ENCODE measurements around the gene NDST1. TPM values are rescaled to one million over a fixed set of nuclear protein-coding genes. Genes with fewer than 3 reads are reported as not detected.
A peak's percentile ranks its signal among the peaks of the same experiment; 100 is the strongest.

The NDST1 gene
- total RNA-seq, 2 experiments from 2014 or later, result 5.1 to 5.5 TPM

DNA sequence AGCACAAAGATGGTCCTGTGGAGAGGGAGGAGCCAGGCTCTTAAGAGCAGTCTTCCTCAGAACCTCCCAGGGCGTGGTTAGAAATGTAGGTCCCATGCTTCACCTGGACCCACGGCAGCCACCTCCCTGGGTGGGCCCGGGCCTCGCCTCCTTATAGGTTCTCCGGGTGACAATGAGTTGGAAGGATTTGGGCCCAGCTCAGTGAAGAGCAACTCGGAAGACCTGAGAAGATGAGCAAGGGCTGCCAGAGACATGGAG is 26.3 kb upstream of the NDST1 start:
- intact Hi-C loops (cut with DNase I, micrococcal nuclease), result no loop called here
- Mint-ChIP-seq H3K27ac (no peak overlapping the region), H3K4me3 (no peak overlapping the region), H3K27me3 (peaks cover 8% of the 10 kb centered on the region), H3K4me1 (no peaks in the 10 kb centered on the region), H3K9me3 (ENCODE audit: low read depth) (no peaks in the 10 kb centered on the region), H3K36me3 (ENCODE audit: low read depth) (no peaks in the 10 kb centered on the region)
- no peak for ATAC-seq
- DNase-seq, result no peak
- POLR2A ChIA-PET, result interaction anchor here (1.3 kb wide), 1 partner anchor 64 kb away, joined by 4 read pairs; no protein-coding TSS in a partner anchor
- CTCF ChIA-PET, result interaction anchor here (0.8 kb wide), 1 partner anchor 22 kb away, joined by 3 read pairs; no protein-coding TSS in a partner anchor

DNA sequence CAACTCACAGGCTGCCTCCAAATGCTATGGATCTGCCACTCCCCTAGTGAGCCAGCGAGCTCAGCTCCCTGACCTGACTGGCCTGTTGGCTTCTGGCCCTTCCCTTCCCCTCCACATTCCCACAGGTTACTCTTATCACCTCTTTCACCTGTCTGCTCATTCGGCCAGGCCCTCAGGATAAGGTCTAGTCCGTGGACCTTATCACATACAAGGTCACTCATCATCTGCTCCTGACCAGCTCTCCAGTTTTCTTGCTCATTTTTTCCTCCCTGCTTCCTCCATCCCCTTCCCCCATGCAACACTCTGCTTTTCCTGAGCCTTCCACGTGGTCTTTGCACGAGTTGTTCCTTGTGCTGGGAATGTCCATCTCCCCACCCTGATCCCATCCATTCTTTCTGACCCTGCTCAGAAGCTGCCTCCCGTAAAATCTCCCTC is 25.9 kb upstream of the NDST1 start:
- DNase-seq, result no peak
- H3K9me3 Mint-ChIP-seq (ENCODE audit: low read depth), result no peaks in the 10 kb centered on the region
- ATAC-seq, result no peak
- H3K4me3 Mint-ChIP-seq, result no peak overlapping the region
- no peaks in the 10 kb centered on the region for H3K36me3 Mint-ChIP-seq (ENCODE audit: low read depth)
- H3K4me1 Mint-ChIP-seq, result peaks cover under 1% of the 10 kb centered on the region
- intact Hi-C loops (cut with DNase I, micrococcal nuclease), result no loop called here
- ChIA-PET CTCF (interaction anchor here (0.8 kb wide), 1 partner anchor 23 kb away, joined by 3 read pairs; no protein-coding TSS in a partner anchor), POLR2A (interaction anchor here (1.3 kb wide), 1 partner anchor 63 kb away, joined by 4 read pairs; no protein-coding TSS in a partner anchor)
- H3K27ac Mint-ChIP-seq, result no peak overlapping the region
- peaks cover 5% of the 10 kb centered on the region for H3K27me3 Mint-ChIP-seq

GRCh38 chr5:150484964-150485692 is 22.8 kb upstream of the NDST1 start:
- ChIA-PET CTCF (interaction anchor here (0.7 to 0.8 kb wide), 2 partner anchors 17 to 470 kb away, joined by 3 to 4 read pairs; no protein-coding TSS in a partner anchor), POLR2A (interaction anchor here (0.6 kb wide), 1 partner anchor 35 kb away, joined by 3 read pairs; no protein-coding TSS in a partner anchor)
- no peaks in the 10 kb centered on the region for H3K9me3 Mint-ChIP-seq (ENCODE audit: low read depth)
- intact Hi-C loops (cut with DNase I, micrococcal nuclease), result no loop called here
- no peaks in the 10 kb centered on the region for H3K36me3 Mint-ChIP-seq (ENCODE audit: low read depth)
- H3K4me1 Mint-ChIP-seq, result peaks cover 8% of the 10 kb centered on the region
- peak overlapping the region; percentile 3 for H3K27ac Mint-ChIP-seq
- peaks cover 8% of the 10 kb centered on the region for H3K27me3 Mint-ChIP-seq
- DNase-seq (no peak), ATAC-seq (no peak)
- H3K4me3 Mint-ChIP-seq, result peak overlapping the region; percentile 65

GRCh38 chr5:150485693-150486401 is 22.1 kb upstream of the NDST1 start:
- Mint-ChIP-seq H3K4me1 (peaks cover 8% of the 10 kb centered on the region), H3K4me3 (peak overlapping the region; percentile 65), H3K36me3 (ENCODE audit: low read depth) (no peaks in the 10 kb centered on the region), H3K27ac (no peak overlapping the region), H3K9me3 (ENCODE audit: low read depth) (no peaks in the 10 kb centered on the region), H3K27me3 (peaks cover 8% of the 10 kb centered on the region)
- ATAC-seq (peak; percentile 67), DNase-seq (peak; percentile 53)
- ChIA-PET POLR2A (interaction anchor here (0.6 kb wide), 1 partner anchor 36 kb away, joined by 3 read pairs; no protein-coding TSS in a partner anchor), CTCF (no interaction called here)
- intact Hi-C loops (cut with DNase I, micrococcal nuclease), result no loop called here

DNA sequence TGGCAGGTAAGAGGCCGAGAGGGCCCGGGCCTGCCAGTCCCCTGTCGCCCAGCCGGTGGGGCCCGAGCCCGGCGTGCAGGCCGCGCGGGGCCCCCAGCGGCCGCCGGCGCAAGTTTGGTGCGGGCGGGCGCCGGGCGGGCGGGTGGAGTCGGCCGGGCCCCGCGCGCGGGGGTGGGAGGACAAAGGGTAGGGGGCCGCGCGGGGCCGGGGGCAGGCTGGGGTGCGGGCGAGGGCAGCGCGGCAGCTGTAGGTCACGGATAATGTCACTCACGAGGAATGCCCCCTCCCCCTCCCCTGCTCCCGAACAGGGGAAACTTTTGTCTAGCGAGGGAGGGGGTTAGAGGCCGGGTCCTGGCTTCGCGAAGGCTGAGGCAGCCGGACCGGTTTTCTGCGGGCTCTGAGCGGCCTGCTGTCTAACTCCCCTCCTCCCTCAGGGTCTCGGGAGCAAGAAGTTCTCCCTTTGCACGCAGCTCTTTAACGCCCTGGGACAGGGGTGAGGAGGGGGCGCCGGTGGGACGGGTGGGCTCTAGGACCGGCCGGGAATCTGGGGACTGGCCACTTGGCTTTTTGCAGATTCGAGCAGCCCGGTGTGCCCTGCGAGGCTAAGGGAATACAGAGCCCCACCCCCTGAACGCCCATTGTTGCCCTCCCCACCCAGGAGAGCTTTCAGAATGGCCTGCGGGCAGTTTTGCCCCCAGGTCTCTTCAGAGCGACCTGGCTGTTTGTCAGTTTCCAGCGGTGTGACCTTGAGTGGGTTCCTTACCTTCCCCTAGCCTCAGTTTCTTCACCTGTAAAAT is 21.3 kb upstream of the NDST1 start:
- Mint-ChIP-seq H3K36me3 (ENCODE audit: low read depth) (no peaks in the 10 kb centered on the region), H3K9me3 (ENCODE audit: low read depth) (no peaks in the 10 kb centered on the region), H3K4me3 (peak overlapping the region; percentile 65), H3K27ac (peak overlapping the region; percentile 28), H3K4me1 (peaks cover 8% of the 10 kb centered on the region), H3K27me3 (peaks cover 8% of the 10 kb centered on the region)
- POLR2A ChIA-PET, result no interaction called here
- CTCF ChIA-PET, result interaction anchor here (0.6 kb wide), 1 partner anchor 31 kb away, joined by 4 read pairs; no protein-coding TSS in a partner anchor
- DNase-seq, result peak; percentile 57
- intact Hi-C loops (cut with DNase I, micrococcal nuclease), result no loop called here
- peak; percentile 43 for ATAC-seq

DNA sequence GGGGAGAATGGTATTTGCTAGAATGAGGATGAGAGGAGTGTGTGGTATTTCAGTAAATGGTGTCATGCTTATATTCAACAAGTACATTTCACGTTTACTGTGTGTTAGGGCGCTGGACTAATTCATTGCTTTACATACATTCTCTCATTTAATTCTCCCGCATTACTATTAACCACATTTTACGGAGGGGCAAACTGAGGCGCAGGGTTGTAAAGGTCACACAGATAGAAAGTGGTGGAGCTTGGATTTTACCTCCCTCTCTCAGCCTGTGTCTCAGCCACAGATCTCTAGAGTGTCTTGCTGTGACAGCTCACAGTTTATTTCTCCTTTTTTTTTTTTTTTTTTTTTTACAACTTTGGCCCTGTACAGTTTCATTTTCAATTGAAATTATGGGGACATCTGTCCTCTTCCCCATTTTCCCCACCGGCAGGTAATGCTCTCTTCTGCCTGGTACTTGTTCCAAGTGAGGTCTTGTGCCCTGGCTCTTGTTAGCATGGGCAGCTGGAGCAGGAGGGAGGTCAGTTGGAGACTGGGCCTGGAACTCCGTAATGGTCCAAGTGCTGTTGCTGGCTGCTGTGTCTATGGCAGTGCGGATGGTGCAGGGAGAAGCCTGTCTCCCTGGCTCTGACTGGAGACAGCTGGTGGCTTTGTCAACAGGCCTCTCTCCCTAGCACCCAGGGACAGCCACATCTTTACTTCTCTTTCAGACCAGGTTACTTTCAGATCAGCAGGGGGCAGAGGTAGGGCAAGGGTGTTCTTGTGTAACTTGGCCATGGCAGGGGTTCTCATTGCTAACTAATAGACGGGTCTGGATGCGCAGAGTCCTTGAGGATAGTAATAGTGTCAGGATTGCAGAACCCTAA is 20.5 kb upstream of the NDST1 start:
- ChIA-PET CTCF (interaction anchor here (0.6 kb wide), 1 partner anchor 367 kb away, joined by 3 read pairs; no protein-coding TSS in a partner anchor), POLR2A (no interaction called here)
- peaks cover 8% of the 10 kb centered on the region for H3K4me1 Mint-ChIP-seq
- no peaks in the 10 kb centered on the region for H3K36me3 Mint-ChIP-seq (ENCODE audit: low read depth)
- intact Hi-C loops (cut with DNase I, micrococcal nuclease), result no loop called here
- peak overlapping the region; percentile 65 for H3K4me3 Mint-ChIP-seq
- no peaks in the 10 kb centered on the region for H3K9me3 Mint-ChIP-seq (ENCODE audit: low read depth)
- ATAC-seq (no peak), DNase-seq (no peak)
- H3K27ac Mint-ChIP-seq, result peak overlapping the region; percentile 28
- peaks cover 8% of the 10 kb centered on the region for H3K27me3 Mint-ChIP-seq

- Mint-ChIP-seq H3K4me3 (no peak overlapping the region), H3K27me3 (peaks cover 8% of the 10 kb centered on the region), H3K27ac (no peak overlapping the region), H3K4me1 (peaks cover 8% of the 10 kb centered on the region), H3K9me3 (ENCODE audit: low read depth) (no peaks in the 10 kb centered on the region), H3K36me3 (ENCODE audit: low read depth) (no peaks in the 10 kb centered on the region)
- intact Hi-C loops (cut with DNase I, micrococcal nuclease), result no loop called here
- DNase-seq, result no peak
- CTCF ChIA-PET, result interaction anchor here (0.6 kb wide), 1 partner anchor 174 kb away, joined by 3 read pairs; no protein-coding TSS in a partner anchor
- no peak for ATAC-seq
- POLR2A ChIA-PET, result interaction anchor here (0.6 kb wide), 1 partner anchor 520 kb away, joined by 3 read pairs; no protein-coding TSS in a partner anchor
These were observed 19.2 kb upstream of the NDST1 start for GRCh38 chr5:150488519-150489359.

DNA sequence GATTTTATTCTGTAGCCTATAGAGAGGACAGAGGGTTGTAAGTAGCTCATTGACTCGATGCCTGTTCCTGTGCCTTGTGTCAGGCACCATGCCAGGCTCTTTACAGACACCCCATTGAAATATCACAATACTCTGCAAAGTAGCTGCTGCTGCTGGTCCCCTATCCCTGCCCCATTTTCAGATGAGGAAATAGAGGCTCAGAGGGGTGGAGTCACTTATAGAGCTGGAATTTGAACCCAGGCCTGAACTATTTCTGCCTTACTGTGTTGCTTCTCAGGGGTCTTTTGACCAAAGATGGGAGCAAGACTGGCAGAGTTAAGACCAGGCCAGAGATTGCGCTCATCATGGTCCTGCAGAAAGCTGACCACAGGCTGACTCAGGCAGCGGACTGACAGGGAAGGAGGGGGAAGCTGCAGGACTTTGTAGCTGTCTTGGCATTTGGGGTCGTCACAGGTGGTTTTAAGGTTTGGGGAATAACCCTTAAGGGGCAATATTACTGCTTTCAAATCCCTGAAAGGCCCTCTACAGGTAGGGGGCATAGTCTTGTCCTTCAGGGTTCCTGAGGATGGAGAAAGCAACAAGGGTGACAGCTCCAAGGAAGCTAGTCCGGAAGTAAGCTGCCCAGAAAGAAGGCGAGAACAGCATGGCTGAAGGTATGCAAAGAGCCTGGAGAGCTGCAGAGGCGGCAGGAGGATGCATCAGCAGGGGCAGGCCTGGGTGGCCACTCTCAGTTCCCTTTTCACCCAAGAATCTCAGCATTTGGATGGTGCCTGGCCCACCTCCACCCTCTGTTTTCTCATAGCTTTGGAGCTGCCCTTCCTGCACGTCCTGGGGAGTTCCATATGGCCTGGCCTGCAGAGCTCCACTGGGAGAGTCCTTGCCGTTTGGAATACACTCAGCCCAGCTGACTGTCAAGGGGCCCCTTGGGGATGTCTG is 18.3 kb upstream of the NDST1 start:
- Mint-ChIP-seq H3K9me3 (ENCODE audit: low read depth) (no peaks in the 10 kb centered on the region), H3K27ac (no peak overlapping the region), H3K4me3 (no peak overlapping the region), H3K36me3 (ENCODE audit: low read depth) (no peaks in the 10 kb centered on the region), H3K4me1 (peaks cover 8% of the 10 kb centered on the region), H3K27me3 (peaks cover 8% of the 10 kb centered on the region)
- CTCF ChIA-PET, result interaction anchor here (0.6 to 1.2 kb wide), 4 partner anchors 10 to 173 kb away, joined by 3 to 4 read pairs (median 3); no protein-coding TSS in a partner anchor
- POLR2A ChIA-PET, result interaction anchor here (0.6 kb wide), 1 partner anchor 519 kb away, joined by 3 read pairs; no protein-coding TSS in a partner anchor
- no peak for ATAC-seq
- no peak for DNase-seq
- intact Hi-C loops (cut with DNase I, micrococcal nuclease), result no loop called here

- H3K4me1 Mint-ChIP-seq, result peaks cover 8% of the 10 kb centered on the region
- H3K4me3 Mint-ChIP-seq, result no peak overlapping the region
- H3K27me3 Mint-ChIP-seq, result peaks cover 3% of the 10 kb centered on the region
- CTCF ChIA-PET, result interaction anchor here (0.7 to 1.2 kb wide), 3 partner anchors 10 to 165 kb away, joined by 3 to 4 read pairs (median 3); no protein-coding TSS in a partner anchor
- intact Hi-C loops (cut with DNase I, micrococcal nuclease), result no loop called here
- DNase-seq (no peak), ATAC-seq (no peak)
- no peak overlapping the region for H3K27ac Mint-ChIP-seq
- no peaks in the 10 kb centered on the region for H3K36me3 Mint-ChIP-seq (ENCODE audit: low read depth)
- H3K9me3 Mint-ChIP-seq (ENCODE audit: low read depth), result no peaks in the 10 kb centered on the region
- POLR2A ChIA-PET, result no interaction called here
These were observed 17.6 kb upstream of the NDST1 start for GRCh38 chr5:150490296-150490669.

Measured in activated CD4-positive, alpha-beta T cell treated with anti-CD3 and anti-CD28 coated beads for 36 hours (primary cell).